Measurements from ENCODE around the gene TWF2.

TWF2 gene

DNA sequence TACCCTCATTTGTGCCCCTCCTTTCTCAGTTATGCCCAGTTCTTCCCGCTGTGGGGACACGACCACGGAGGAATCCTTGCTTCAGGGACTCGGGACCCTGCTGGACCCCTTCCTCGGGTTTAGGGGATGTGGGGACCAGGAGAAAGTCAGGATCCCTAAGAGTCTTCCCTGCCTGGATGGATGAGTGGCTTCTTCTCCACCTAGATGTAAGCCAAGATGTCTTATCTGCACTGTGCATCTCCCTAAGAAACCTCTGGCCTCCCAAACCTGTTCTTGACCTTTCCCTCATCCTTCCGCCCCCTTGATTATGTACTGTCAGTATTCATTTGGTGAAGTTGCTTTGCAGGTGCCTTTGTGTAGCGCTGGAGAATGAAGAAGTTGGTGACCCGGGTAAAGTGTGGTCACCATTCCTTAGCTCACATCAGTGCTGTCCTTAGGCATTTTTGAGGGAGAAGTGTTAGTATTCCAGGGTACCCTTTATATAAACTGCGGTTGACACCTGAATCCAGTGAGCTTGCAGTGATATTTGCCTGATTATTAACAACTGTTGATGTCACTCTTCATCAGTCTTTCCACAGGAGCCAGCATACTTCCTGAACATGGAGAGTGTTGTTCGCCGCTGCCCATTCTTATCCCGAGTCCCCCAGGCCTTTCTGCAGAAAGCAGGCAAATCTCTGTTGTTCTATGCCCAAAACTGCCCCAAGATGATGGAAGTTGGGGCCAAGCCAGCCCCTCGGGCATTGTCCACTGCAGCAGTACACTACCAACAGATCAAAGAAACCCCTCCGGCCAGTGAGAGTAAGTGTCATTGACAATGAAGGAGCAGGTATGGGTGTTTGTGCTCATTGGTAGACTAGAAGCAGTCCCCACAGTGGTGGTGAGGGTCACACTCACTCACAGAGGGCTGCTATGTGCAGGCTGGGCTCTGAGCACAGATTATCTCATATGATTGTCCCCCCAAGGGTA lies 40.0 kb downstream of the TWF2 start:
- FAIRE-seq, result no peak

DNA sequence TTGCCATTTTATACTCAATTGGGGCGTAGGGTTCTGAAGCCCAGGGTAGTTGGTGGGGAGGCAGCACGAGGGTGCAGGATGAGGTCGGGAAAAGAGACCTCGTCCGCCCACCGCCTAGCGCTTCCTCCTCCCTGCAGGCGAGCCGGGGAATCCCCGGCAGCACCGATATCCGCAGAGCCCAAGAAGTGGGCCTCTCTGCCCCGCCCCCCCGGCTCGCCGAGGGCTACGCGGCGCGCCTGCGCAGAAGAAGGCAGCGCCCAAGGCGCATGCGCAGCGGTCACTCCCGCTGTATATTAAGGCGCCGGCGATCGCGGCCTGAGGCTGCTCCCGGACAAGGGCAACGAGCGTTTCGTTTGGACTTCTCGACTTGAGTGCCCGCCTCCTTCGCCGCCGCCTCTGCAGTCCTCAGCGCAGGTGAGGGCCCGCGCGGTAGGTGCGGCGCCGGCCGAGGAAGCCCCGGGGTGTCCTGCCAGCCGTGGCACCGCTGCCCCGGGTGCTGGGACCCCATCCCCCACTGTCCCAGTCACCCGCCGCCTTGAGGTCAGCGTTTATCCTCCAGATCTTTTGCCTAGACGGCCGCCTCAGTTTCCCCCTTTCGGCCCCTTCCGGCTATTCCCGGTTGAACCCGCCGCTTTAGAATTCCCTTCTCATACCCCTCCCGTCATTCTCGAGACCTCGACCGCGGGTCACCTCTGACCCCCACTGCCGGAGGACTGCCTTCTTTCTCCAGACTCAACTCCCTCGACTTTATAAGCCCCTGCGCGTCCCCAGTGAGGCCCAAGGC lies 40.9 kb downstream of the TWF2 start, which contains the start of gene ALAS1:
Gene ALAS1, plus strand, starts transcription at position 319 of the 784 bp plus-strand sequence. CDS start 1,082 bp downstream, outside the sequence.
- no peak for FAIRE-seq

DNA sequence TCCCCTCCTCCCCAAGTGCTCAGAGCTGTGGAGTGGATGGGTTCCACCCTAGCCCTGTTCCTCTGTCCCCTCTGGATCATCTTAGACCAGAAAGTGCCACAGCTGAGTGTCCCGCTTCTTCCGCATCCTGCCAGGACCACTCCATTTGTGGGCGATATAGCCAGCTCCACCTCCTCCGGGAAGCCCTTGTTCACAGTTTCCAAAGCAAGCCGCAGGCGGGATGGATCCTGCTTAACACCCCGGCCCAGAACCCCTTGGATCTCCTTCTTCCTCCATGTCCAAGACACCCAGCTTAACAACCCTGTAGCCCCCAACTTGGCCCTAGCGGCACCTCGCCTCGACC lies 41.5 kb downstream of the TWF2 start:
- no peak for FAIRE-seq

DNA sequence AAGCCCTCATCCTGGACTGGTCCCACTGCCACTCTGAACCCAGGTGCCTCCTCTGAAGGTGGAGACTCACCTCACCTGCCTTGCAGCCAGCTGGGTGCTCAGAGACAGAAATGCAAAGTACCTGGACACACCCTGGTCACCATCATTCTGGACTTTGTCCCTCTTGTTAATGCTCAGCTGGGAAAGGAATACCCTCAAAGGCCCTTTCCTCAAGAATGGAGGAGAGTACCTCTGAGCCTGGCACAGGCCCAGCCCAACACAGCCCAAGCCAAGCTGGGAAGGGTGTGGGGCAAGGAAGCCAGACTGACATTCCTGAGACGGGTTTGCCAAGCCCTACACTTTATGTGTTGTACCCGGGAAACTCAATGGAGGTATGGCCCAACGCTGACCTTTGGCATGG lies 42.0 kb downstream of the TWF2 start:
- no peak for FAIRE-seq

DNA sequence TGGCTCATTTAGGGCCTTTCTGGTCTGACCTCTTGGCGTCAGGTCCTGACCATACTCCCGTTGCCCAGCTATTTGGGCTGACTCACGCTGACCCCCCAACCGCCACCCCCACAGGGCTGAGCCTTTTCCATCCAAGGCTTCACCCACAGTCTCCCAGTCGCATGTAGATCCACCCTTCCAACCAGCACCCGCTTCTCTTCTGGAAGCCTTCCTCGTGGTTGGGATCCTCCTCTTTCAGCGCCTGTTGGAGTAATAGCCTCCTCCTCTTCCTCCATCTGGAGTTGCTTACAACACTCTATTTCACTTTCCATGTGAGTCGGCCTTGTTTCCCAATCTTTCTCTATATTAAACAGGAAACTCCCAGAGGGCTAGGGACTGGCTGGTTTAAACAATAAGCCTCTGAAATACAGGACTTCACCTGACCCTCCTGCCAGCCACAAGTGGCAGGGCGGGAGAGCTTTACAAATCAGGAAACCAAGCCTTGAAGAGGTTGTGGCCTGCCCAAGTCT lies 43.1 kb downstream of the TWF2 start:
- no peak for FAIRE-seq

DNA sequence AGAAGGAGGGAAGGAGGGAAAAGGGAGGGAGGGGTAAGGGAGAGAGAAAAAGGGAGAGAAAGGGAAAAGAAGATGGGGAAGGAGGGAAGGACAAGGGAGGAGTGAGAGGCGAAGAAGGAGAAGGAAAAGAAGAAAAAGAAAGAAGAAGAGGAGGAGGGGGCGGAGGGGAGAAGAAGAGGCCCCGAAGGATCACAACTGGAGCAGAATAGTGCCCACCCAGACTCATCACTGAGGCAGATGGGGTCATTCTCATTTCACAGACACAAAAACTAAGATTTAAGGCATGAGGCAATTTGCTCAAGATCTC lies 43.7 kb downstream of the TWF2 start:
- no peak for FAIRE-seq

DNA sequence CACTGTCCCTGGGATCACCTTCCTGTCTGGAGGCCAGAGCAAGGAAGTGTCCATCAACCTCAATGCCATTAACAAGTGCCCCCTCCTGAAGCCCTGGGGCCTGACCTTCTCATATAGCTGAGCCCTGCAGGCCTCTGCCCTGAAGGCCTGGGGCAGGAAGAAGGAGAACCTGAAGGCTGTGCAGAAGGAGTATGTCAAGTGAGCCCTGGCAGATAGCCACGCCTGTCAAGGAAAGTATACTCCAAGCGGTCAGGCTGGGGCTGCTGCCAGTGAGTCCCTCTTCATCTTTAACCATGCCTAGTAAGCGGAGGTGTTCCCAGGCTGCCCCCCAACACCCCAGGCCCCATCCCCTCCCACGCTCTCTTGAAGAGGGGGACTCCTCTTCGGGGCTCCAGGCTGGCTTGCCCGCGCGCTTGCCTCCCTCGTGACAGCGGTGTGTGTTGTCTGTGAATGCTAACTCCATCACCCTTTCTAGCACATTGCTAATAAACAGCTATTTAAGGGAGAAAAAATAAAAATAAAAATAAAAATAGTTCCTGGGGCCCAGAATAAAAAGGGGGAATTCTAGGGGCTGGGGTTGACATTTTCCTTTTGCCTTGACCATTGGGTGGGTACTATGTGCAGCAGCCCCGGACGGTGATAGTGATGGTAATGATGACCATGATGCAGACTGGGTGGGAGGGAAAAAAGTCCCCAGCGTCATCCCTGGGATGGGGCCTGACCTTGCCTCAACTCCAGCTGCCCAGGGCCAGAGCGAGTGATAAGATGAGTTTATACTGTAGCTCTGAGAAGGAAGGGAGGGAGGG lies 44.3 kb downstream of the TWF2 start:
- no peak for FAIRE-seq

DNA sequence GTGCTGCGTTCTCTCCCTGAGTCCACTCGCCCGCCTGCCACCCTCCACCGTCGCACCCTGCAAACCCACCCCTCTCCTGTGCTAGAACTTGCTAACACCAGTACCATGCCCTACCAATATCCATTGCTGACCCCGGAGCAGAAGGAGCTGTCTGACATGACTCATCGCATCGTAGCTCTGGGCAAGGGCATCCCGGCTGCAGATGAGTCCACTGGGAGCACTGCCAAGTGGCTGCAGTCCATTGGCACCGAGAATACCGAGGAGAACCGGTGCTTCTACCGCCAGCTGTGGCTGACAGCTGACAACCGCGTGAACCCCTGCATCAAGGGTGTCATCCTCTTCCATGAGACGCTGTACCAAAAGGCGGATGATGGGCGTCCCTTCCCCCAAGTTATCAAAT lies 45.9 kb downstream of the TWF2 start:
- no peak for FAIRE-seq

DNA sequence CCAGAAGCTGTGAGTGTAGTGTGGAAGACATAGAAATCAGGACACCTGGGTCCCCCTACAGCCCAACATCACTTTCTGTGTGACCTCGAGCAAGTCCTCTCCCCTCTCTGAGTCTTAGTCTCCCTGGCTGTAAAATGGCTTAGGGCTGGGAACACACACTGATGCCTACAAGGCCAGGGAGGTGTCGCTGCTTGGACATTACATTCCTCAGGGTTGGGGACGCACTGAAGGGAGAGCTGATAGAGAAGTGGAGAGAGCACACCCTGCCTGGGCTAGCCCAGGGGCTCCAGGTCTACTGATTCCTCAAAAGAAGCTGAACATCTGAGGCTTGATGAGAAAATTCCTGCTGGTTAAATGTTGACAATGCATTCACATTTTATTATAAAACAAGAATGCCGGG lies 47.3 kb downstream of the TWF2 start:
- FAIRE-seq, result no peak

DNA sequence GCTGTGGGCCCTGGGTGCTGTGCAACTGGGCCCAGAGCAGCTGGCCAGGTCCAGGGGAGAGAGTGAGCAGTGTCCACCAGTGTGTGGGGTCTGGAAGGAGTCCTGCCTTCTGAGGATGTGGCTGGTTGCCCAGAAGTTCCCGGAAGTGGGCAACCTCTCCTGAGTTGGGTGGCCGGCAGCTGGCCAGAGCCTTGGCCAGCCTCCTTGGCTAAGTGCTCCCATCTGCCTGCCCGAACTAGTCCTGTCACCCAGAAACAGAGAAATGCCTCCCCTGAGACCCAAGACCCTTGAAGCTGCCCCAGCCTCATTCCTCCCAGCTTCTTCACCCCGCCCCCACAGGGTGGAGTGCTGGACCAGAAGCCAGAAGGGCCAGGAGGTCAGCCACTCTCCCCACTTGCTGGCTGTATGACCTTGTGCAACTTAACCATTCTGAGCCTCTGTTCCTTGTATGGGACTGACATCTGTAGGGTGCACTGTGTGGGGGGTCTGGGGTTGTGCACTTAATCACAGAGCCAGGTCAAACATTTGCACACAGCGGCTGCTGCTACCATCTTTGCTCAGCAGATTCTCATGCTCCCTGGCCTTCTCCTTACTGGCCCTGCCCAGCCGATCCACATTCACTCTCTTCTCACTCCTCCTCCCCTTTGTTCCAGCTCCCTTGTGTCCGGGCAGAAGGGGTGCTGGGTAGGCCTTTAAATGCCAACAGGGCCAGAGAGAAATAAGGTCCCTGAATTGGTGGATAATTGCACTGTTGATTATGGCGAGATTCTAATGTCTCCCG lies 48.5 kb downstream of the TWF2 start:
- no peak for FAIRE-seq

DNA sequence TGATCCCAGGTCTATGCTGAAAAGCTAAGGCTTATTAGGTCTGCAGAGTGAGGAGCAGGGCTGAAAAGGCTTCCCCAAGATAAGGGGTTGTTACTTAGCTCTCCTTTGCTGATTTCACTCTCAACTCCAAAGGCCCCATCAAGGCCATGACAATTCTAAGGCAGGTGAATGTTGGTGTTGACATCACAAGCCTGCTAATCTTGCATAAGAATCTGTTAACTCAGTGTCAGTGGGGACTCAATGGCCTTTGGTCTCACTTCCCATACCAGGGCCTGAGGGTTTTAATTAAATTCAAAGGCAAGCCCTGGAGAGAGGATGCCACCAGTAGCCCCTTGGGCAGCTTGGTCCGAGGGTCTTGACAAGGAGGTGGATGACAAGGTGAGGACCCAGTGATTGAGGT lies 50.4 kb downstream of the TWF2 start:
- no peak for FAIRE-seq

DNA sequence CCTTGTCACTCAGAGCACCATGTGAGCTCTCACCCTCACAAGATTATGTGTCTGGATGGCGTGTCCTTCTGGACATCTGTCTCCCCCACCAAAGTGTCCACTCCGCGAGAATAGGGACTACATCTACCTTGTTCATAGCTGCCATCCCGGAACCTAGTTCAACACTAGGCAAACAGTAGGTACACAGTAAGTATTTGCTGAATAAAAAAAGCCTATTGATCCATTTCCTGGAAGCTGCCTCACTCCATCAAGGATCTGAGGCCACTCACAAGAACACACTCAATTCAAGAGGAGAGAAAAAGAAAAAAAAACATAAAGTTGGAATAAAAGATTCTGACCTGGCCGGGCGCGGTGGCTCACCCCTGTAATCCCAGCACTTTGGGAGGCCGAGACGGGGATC lies 52.2 kb downstream of the TWF2 start:
- FAIRE-seq, result no peak

DNA sequence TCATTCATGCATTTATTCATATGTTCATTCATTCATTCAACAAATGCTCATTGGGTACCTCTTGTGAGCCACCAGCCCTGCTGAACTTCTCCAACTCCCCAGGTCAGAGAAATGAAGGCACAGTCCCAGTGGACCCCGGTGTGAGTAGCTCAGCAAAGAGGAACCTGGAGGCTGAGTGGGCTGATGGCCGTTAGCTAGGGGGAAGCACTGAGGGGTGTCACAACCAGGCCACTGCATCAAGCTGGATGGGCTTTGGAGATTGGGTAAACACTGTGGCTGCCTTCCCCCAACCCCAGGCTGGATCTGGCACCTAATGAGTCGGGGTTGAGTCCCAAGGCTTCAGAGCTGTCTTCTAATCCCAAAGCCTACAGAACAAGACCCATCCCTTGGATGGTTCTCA lies 53.1 kb downstream of the TWF2 start:
- FAIRE-seq, result no peak

DNA sequence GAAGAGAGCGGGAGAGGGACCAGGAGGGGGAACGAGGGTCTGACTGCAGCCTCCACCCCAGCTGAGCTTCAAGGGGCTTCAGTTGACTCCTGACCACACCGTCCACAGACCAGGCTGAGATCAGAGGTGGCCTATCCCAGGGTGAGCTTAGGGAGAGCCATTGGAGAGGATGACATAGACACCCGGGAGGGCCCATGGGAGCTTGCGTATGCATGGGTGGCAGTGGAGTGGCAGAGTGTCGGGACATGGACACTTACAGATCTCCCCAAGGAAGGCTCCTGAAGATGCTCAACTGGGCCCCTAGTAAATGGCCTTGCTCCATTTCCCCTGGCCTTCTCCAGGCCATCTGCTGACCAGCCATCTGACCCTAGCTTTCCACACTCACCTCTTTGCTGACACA lies 53.6 kb downstream of the TWF2 start:
- no peak for FAIRE-seq

DNA sequence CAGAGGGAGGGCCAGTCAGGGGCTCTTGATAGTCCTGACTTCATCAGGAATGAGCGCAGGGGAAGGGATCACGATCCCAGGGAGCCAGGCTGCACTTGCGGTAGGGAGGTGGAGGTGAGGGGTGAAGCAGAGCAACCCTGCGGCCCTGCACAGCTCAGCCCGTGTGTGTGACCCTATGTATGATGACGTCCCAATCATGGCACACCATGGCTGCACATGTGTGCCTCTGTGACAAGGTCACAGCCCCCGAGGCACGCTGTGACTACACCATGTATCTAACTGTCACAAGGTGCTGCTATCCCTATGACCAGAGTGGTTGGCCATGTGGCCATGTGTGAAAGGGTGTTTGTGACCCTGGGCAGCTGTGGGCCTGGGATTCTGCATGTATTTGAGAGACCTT lies 54.3 kb downstream of the TWF2 start:
- no peak for FAIRE-seq

DNA sequence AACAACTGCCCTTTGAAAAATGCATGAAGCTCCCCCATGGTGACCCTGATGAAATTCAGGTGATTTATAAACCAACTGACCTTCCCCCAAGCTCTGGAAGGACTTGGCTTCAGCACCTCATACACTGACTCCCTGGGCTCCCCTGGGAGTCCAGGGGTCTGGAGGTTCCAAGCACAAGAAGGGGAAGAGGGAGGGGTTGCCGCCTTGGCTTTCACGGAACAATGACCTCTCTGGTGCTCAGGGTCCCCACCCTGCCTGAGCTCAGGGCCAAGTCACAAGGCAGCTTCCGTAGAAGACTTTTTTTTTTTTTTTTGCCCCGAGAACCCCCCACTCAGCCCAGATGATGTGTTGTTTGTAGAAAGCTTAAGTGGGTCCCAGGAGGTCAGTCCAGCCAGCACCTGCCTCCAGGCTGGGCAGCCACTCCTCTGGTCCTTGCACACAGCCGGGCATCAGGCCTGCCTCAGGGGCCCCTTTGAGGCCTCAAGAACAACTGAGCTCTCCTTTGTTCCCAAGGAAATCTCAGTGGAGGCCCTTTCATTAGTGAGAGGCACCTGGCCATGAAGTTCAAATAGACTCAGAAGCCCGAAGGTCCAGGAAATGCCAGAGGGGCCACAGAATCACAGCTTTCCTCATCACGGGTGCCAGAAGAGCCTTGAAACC lies 55.0 kb downstream of the TWF2 start:
- FAIRE-seq, result no peak

DNA sequence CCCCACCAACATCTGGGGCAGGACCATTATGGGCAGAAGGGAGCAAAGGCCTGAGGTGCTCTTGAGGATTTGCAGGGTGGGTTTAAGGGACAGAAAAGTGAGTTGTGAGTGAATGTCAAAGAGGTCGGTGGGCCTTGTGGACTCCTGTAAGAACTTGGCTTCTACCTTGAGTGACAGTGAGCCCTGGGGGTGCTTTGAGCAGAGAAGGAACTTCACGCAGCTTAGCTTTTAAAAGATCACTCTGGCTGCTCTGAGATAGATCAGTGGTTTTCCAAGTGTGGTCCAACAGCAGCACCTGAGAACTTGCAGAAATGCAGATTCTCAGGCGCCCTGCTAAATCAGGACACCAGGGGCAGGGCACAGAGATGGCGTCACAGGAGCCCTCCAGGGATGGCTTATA lies 56.3 kb downstream of the TWF2 start:
- FAIRE-seq, result no peak

DNA sequence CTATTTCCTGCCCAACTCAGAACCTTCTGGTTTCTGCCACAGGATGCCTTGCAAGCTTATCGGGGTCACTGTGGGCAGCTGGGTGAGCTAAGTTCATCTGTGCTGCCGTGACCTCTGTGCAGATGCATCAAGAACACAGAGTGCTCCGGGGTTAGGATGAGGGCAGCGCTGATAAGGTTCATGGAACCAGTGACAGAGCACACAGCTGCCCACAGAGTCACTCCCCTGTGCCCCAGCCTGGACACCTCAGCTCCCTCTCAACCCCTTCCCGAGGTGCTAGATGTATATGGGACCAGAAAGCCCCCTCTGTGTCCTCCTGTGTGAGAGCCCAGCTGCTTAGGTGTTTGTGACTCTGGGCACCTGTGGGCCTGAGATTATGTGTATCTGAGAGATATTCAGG lies 56.8 kb downstream of the TWF2 start:
- FAIRE-seq, result no peak

DNA sequence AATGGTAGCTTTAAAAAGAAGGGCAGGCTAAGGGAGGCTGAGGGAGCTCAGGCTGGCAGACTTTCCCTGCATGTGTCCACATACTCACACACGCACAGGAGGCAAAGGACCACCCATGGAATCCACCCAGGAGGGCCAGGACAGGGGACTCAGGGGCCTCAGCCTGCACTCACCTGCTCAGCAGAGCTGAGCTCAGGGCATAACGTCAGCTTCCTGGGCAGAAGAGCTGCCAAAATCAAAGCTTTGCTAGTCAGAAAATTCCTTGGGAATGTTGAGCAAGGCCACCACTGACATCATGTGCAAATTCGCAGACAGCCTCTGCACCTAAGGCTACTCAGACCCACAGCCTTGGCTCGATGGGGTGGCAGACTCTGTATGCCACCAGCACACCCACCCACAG lies 57.4 kb downstream of the TWF2 start:
- no peak for FAIRE-seq
